ENCODE data around the gene CFAP47.

Gene CFAP47

GRCh38 chrX:36266155-36266554 lies 346.6 kb downstream of the CFAP47 start:
- no peak for DNase-seq

GRCh38 chrX:36310136-36310535 lies 390.6 kb downstream of the CFAP47 start:
- DNase-seq, result no peak

GRCh38 chrX:36314303-36314702 lies 394.8 kb downstream of the CFAP47 start:
- no peak for DNase-seq

GRCh38 chrX:36334572-36334971 lies 415.0 kb downstream of the CFAP47 start:
- DNase-seq, result no peak

DNA sequence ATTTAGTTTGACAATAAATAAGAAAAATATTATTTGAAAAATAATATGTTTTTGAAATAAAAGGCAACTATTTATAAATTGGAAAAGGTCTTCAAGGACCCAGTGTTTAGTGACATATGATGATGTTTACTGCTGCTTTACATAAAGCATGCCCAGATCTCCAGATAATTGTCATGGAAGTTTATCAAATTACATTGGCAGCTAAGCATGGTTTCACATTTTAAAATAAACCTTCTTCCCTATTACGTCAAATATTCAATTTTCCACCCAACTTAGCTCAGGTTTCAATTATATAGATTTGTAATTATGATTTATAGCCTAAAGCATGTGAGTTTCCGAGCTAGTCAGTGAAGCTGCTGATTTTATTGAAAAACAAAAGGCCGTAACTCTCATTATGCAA lies 417.2 kb downstream of the CFAP47 start:
- DNase-seq, result no peak

- DNase-seq, result no peak
Measured at GRCh38 chrX:36344301-36344700, 424.8 kb downstream of the CFAP47 start.

DNA sequence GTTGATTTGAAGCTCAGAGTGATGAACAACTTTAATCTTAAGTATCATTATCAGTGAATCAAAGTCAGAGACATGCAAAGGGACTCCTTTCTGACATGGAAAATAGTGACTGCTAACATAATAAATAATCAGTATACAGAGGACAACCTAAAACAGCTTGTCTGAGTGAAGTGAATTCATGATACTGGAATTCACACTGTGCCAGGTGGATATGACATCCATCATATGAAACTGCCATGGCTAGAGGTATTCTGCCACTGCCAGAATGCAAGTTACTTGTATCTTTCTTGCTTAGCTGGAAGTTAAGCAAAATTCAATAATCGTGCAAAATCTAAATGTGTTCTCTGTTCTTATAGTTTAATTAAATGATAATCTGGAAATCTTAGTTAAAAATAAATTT lies 429.0 kb downstream of the CFAP47 start:
- no peak for DNase-seq

DNA sequence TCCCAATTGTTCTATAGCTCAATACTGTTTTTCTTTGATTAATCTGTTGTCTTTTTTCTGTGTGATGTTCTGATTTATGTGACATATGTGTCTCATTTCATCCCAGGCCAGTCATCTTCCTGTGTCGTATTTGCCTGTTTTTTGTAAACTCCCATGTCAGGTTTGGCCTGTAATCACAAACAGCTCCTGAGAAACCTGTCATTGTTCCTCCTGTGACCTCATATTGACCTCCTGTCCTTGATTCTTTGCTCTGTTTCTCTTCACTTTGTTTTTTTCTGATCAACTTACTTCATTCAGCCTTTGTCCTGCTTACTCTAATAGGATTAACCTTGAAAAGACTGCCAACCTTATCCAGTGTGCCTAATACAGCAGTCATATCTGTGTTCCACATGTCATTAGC lies 438.3 kb downstream of the CFAP47 start:
- no peak for DNase-seq

- no peak for DNase-seq
Measured at GRCh38 chrX:36364262-36364661, 444.7 kb downstream of the CFAP47 start.

GRCh38 chrX:36383495-36383894 lies 464.0 kb downstream of the CFAP47 start:
- no peak for DNase-seq

DNA sequence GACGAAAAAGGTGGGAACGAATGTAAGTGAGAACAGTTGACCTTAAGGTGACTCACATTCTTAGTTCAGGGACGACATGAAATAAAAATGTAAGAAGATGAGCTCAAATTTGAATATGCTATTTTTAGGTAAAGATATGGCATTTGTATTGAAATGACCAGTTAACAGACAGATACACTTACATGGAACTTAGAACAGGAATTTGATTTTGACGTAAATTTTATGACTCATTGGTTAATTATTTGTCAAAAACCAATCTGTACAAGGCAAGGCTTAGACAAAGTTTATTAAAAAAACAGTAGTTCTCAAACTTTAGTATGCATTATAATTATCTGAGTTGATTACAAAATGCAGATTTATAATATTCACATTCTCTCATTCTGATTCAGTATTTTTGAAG lies 469.4 kb downstream of the CFAP47 start:
- DNase-seq, result no peak

DNA sequence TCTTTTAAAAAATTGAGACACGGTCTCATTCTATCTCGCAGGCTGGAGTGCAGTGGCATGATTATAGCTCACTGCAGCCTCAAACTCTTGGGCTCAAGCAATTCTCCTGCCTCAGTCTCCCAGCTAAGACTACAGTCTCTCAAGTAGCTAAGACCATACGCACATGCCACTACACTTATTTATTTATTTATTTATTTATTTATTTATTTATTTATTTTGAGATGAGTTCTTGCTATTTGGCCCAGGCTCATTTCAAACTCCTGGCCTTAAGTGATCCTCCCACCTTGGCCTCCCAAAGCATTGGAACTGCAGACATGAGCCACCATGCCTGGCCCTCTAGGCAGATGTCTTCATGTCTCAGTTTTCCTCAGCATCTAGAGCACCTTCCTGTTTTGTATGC lies 482.2 kb downstream of the CFAP47 start:
- DNase-seq, result no peak

GRCh38 chrX:36407836-36408235 lies 488.3 kb downstream of the CFAP47 start:
- peak; percentile 1 for DNase-seq

GRCh38 chrX:36414056-36414455 lies 494.5 kb downstream of the CFAP47 start:
- no peak for DNase-seq

DNA sequence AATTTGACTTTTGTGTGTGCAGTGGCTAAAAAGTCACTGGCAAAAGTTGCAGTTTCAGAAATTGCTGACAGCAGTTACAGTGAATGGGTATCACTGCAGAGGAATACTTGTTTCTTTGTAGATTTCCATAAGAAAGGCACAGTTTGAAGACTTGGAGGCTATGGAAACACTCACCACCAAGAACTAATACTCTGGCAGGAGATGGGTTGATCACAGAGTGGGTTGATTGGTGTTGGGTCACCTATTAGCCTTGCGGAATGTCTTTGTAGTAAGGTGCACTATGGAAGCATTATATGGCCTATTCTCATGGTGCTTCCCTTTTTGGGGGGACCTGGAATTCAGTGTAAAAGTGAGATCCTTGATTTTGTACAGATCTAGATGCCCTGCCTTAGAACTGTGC lies 502.8 kb downstream of the CFAP47 start:
- no peak for DNase-seq

DNA sequence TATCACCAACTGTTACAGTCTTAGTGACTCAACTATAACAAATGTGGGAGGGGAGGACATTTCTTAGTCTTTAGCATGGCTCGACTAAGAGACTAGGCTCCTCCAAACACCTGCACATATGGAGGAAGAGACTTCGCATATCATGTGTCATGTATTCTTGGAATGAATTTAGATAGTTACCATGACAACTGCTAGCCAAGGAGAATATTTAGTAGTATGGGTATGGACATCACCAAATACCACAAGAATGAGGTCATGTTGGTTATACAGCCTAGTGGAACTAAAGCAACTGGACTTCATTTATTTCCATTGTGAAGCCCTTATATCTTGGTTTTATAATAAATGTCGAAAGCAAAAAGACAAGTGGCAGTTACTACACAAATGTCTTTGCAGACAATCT lies 512.3 kb downstream of the CFAP47 start:
- DNase-seq, result no peak

GRCh38 chrX:36434522-36434921 lies 515.0 kb downstream of the CFAP47 start:
- DNase-seq, result no peak
